CD4-positive, alpha-beta T cell treated with Interleukin-15 for 4 hours (primary cell): ENCODE data around the gene PAN3.

Source experiments
- DNase-seq: peaks from one replicate; pipeline ENCODE4 v3.0.0-alpha.2; 2020; ENCODE audit warnings: low spot score

The PAN3 gene

GRCh38 chr13:28313579-28313978 is 175.2 kb downstream of the PAN3 start:
- no peak for DNase-seq

- no peak for DNase-seq
These were observed 176.5 kb downstream of the PAN3 start for GRCh38 chr13:28314879-28315278.

GRCh38 chr13:28316129-28316528 is 177.8 kb downstream of the PAN3 start:
- DNase-seq = no peak

- no peak for DNase-seq
These were observed 178.5 kb downstream of the PAN3 start for GRCh38 chr13:28316836-28317235.

- DNase-seq = no peak
These were observed 180.2 kb downstream of the PAN3 start for GRCh38 chr13:28318496-28318895.

- DNase-seq = no peak
These were observed 181.2 kb downstream of the PAN3 start for GRCh38 chr13:28319528-28319927.

GRCh38 chr13:28320209-28320608 is 181.9 kb downstream of the PAN3 start:
- DNase-seq = no peak

GRCh38 chr13:28320884-28321574 is 182.7 kb downstream of the PAN3 start:
- no peak for DNase-seq

GRCh38 chr13:28321756-28322155 is 183.4 kb downstream of the PAN3 start:
- no peak for DNase-seq

- DNase-seq = no peak
These were observed 184.0 kb downstream of the PAN3 start for GRCh38 chr13:28322256-28322905.

GRCh38 chr13:28324181-28324789 is 185.9 kb downstream of the PAN3 start:
- peak; percentile 46 for DNase-seq

- DNase-seq = no peak
These were observed 186.7 kb downstream of the PAN3 start for GRCh38 chr13:28325022-28325421.

GRCh38 chr13:28326056-28326455 is 187.7 kb downstream of the PAN3 start:
- DNase-seq = no peak

GRCh38 chr13:28327373-28328270 is 189.3 kb downstream of the PAN3 start:
- DNase-seq = no peak

GRCh38 chr13:28328271-28328607 is 189.9 kb downstream of the PAN3 start:
- no peak for DNase-seq

- DNase-seq = no peak
These were observed 191.2 kb downstream of the PAN3 start for GRCh38 chr13:28329395-28330158.

- DNase-seq = no peak
These were observed 195.0 kb downstream of the PAN3 start for GRCh38 chr13:28333204-28333881.

GRCh38 chr13:28336193-28336657 is 197.9 kb downstream of the PAN3 start:
- DNase-seq = no peak

GRCh38 chr13:28337166-28338005 is 199.0 kb downstream of the PAN3 start:
- no peak for DNase-seq

GRCh38 chr13:28338006-28338574 is 199.7 kb downstream of the PAN3 start:
- no peak for DNase-seq
